GM15510 (cell line): ENCODE data around the gene SLC44A1.

ENCODE experiments used
- POLR2A ChIP-seq: IDR thresholded peaks from 3 replicates; pipeline ENCODE4 v1.6.1; 2011; ENCODE audit warnings: borderline replicate concordance; ENCODE audit not compliant: insufficient read length; ENCODE audit errors: extremely low read depth

SLC44A1 gene

DNA sequence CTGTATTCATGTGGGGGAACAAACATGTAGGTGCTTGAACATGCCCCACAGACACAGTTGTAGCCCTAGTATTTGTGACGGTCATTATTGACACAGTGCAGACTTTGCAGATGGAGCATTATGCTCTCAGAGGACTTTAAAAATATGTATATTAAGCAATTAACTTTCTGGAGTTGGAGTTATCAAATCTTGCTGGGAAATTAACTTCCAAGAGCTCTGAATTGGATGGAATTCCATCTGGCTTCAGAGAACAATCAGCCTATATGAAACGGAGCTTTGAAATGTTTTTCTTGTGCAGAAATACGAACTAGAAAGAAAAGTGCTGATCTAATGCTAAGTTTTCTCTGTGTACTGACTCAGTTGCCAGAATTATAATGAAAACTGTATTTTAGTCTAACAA, 152.4 kb downstream of the SLC44A1 start:
- TF ChIP-seq POLR2A: no peak

DNA sequence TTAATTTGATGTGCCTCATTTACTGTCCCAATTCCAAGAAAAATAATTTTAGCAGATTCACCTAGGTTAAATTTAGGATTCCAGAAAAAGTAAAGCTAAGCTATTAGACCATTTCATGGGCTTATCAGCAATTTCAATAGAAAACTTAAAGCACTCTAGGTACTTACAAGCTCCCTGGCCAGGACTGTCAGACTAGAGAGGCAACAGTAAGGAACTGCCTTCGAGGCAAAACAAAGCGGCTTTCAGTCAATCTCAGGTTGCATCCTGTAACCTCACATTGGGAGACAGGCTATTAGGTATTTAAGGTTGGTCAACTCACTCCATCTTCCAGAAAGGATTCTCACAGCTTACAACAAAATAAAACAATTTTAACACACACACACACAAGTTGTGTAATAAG, 154.7 kb downstream of the SLC44A1 start:
- TF ChIP-seq POLR2A: no peak

DNA sequence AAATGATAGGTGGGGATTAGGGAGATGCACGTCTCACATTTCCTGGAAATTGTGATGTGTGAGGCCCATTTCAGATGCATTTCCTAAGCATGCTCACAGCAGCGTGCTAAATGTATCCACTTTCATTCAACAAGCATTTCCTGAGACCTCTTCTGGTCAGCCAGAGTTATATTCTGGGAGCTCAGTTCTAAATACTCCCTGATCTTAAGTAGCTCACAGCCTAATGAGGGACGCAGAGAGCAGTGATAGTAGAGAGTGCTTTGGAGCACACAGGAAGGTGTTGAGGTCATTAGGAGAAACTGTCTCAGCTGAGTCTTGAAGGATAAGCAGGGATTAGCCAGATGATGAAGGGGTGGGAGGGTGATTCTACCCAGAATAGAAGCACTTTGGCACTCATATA, 157.2 kb downstream of the SLC44A1 start:
- TF ChIP-seq POLR2A: no peak

DNA sequence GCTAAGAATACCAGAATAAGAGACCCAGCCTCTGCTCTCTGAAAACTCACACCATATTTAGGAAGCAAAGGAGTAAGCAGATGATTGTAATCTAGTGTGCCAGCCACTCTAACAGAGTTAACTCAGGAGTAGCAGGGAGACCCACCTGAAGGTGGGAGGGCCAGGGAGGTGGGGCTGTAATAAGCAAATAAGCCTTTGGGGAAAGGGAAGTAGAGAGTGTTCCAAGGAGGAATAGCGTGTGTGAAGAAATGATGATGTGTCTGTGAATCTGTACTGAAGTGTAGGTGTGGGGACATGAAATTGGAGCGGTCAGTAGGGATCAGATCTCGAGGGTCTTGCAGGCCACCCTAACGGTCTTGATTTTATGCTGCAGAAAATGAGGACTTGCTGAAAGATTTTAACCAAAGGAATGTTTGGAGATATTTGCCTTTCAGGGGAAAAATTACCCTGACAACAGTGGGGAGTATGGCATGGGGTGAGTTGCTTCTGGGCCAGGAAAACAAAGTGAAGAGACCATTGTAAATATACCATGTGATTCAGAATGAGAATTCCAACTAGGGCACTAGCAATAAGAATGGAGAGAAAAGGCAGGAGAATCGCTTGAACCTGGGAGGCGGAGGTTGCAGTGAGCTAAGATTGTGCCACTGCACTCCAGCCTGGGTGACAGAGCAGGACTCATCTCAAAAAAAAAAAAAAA, 159.2 kb downstream of the SLC44A1 start:
- TF ChIP-seq POLR2A: no peak

DNA sequence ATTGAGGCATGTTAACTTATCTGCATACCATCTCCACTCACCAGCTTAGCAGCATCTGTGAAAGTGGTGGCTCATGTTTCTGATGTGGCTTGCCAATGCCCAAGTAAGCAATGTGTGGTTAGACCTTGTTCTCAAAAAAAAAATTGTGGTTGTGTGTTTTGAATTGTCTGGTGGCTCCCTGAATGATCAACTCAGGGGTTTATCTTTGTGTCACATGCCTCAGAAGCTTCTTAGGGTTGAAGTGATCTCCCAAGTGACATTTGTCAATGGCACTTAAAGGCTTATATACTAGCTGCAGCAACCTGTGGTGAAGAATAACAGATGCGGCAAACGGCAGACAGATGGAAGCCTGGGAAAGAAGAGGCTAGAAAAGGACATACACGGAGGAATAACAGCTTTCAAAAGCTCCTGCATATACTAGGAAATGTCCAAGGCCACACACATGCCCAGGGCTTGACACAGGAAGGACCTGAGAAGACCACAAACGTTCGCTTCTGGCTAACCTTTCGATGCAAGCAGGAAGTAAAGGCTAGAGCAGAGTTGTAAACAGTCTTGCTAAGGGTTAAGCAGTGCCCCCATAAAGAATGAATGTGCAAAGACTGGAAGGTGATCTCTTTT, 161.2 kb downstream of the SLC44A1 start:
- no peak for TF ChIP-seq POLR2A

DNA sequence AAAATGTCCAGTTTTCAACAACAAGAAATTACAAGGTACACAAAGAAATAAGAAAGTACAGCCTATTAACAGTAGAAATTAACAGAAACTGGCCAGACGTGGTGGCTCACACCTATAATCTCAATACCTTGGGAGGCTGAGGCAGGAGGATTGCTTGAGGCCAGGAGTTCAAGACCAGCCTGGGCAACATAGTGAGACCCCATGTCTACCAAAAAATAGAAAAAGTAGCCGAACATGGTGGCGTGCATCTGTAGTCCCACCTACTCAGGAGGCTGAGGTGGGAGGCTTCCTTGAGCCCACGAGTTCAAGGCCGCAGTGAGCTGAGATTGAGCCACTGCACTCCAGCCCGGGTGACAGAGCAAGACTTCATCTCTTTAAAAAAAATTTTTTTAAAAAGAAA, 161.9 kb downstream of the SLC44A1 start:
- no peak for TF ChIP-seq POLR2A

DNA sequence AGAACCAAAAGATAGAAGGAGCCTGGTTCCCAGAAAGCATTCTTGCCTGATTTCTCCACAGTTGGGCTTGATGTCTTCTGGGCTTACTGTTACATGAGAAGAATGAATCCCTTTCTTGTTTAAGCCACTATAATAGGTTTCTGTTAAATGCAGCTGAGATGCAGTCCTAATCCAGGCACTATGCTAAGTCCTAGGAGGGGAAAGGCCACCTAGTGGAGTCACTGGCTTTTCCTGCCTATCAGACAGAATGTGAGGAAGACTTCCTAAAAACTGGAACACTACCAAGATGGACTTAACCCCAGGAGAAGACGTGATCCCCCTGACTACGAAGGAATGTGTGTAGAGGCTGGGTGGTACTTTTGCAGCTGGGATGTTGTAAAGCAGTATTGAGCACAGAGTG, 169.1 kb downstream of the SLC44A1 start:
- no peak for TF ChIP-seq POLR2A

DNA sequence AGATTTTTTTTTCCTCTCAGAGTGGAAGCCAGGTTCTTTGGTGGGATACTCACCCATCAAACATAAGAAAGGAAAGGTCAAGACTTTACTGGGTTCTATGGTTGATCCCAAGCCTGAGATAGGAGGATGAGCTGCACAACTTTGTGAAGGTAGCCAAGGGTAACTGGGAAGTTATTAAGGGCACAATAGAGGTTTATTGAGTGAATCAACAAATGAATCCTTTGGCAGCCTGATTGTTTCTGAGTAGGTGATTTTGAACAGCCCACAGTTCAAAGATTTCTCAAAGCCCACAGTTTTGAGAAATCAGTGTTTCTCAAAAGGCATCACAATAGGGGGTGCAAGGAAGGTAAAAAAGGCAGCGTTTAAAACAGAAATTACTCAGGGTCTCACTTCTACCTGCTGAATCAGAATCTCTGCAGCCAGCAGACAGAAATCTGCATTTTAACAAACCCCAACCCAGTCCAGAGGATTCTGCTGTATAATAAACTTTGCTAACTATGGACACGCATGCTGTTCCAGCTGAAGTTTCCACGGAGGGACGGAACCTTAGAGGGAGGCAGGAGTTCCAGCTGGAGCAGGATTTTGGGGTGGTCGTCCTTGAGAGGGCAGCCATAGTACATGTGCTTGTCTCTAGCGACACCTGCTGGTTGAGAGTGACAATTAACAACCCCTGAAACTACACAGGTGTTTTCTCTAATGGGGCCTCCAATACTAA, 170.7 kb downstream of the SLC44A1 start:
- no peak for TF ChIP-seq POLR2A

DNA sequence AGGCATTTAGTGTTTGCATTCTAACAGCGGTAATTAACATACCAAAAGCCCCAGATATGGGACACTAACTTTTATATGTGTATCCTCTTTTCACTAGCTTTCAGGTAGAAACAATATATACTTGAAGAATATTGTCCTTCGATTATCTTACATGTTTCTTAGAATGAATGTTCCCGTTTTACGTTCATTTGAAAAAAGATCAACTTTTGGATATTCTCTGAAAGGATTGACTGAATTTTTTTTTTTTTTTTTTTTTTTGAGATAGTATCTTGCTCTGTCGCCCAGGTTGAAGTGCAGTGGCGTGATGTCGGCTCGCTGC, 171.2 kb downstream of the SLC44A1 start:
- no peak for TF ChIP-seq POLR2A

DNA sequence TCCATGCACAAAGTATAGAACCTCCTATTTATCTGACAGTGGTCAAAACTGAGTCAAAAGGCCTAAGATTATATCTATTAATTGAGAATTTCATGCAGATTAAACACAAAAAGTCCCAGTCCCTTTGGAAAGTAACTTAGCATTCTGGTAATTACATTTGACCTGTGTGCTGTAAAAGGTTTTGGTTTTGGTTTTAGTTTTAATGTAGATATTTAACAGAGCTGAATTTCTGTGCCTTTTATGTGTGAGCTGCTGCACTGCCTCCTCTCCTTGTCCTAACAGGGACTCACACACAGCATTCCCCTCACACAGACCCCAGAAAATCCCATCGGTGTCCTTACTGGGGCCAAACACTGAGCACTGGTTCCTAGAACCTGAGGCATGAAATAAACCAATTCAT, 172.4 kb downstream of the SLC44A1 start:
- TF ChIP-seq POLR2A: no peak

DNA sequence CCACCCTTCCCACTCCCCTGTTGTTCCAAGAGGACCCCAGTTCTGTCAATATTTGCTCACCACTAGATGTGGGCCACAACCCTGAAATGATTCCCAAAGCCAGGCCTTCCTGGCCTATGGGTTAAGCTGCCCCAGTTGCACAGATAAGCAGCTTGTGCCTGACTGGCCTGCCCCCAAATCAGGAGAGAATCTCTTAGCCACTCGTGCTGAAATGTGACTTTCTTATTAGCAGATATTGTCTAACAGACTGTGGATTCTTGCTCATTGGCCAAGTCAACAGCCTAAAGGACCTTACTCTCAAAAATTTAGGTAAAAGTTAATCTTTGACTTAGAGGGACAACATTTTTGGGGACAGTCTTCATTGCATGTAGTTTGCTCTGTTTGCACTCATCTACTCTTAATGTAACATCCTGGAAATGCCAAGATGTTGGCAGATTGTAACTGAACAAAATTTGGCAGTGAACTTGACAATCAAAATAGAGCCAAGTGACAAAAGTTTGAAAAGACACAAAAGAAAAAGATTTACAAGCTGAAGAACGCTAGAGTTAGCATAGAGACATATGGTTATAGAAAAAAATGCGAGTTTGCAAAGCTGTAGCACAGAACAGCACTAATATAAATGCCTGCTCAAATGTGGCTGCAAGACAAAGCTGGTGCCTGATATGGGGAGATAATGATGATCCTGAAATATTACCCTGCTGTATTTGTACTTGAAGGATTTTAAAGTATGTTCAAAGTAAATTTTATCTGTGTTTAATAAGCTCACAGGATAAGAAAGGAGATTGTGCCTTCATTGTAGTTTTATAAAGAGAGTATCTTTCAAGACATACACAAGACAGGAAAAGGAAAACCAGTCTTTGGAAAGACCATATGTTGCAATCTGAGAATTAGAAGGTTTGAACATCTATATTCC, 174.4 kb downstream of the SLC44A1 start:
- no peak for TF ChIP-seq POLR2A

DNA sequence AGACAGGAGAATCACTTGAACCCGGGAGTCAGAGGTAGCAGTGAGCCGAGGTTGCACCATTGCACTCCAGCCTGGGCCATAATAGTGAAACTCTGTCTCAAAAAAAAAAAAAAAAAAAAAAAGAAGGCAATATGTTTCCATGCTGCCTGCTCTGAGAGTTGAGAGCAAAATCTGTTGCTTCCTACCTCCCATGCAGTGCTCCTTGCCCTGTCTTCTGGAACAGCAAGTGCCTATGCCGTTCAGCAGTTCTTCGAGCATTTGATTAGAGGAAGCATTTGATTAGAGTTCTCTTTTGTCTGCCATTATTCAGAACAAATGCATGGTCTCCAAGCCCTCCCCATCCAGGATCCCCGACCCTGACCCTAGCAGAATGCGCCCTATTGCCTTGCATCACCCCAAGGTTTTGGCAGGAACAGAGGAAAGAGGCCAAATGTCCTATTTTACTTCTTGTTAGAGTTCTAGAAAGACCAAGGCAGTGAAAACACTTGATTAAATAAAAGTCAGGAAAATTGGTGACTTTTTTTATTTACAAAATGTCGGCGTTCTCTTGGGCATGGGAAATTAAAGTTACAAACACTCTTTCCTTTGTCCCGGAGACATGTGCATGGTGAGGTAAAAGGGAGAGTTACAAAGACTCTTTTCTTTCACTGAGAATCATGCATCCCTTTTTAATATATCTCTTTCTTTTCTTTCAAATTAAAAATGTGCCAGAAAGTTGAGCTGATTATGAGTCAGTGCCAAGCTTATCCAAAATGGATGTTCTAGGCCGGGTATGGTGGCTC, 175.6 kb downstream of the SLC44A1 start:
- TF ChIP-seq POLR2A: no peak

DNA sequence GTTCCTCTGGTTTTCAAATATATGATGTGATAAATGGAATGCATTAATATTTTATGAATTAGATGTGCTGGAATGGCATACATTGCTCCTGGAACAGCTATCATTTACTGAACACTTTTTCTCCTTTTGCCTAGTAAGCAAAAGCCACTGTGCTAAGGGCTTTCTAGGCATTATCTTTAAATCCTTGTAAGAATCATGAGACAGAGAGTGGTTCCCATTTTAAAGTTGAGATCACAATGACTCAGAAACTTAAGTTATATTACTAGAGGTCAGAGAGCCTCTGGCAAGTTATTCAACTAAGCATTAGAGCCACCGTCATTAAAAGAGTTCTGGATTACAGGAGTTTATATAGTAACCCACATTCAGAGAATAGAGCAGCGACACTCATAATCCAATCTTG, 176.7 kb downstream of the SLC44A1 start:
- TF ChIP-seq POLR2A: no peak

DNA sequence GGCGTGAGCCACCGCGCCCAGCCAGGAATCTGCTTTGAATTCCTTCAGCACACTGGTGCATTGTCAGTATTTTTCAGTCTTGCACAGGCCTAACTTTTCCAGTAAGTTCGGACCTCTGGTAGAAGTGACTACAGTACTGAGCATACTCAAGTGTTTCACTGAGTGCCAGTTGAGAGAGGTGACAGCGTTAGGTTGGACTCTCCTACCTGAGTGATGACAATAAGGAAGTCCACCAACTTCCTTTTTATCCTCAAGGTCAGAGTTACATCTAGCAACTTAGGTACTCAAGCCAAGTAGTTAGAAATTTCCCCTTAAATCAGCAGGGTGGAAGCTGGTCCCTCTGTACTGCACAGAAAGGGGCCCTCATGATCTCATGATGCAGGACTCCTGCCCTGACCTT, 177.4 kb downstream of the SLC44A1 start:
- TF ChIP-seq POLR2A: no peak
